Nephron (organoid): Measurements from ENCODE around the gene MED13L.
A peak's percentile ranks its signal among the peaks of the same experiment; 100 is the strongest.

ENCODE experiments used
- H3K27ac Mint-ChIP-seq, 3 experiments: 2 replicates each; pipeline ENCODE4 v1.8.0; 2020; ENCODE audit warnings: mixed read lengths in 3 of 3, mild to moderate bottlenecking in 2 of 3, moderate library complexity in 1 of 3
- H3K27me3 Mint-ChIP-seq: 2 replicates; pipeline ENCODE4 v1.8.0; 2021; ENCODE audit warnings: low read depth, mild to moderate bottlenecking, moderate library complexity, mixed read lengths
- H3K36me3 Mint-ChIP-seq: 2 replicates; pipeline ENCODE4 v1.8.0; 2020; ENCODE audit warnings: low read depth, mixed read lengths
- H3K4me1 Mint-ChIP-seq: 2 replicates; pipeline ENCODE4 v1.8.0; 2020; ENCODE audit warnings: mixed read lengths
- H3K4me3 Mint-ChIP-seq, 3 experiments: 2 replicates each; pipeline ENCODE4 v1.8.0; 2020; ENCODE audit warnings: mild to moderate bottlenecking in 3 of 3, mixed read lengths in 3 of 3, moderate library complexity in 2 of 3
- H3K9me3 Mint-ChIP-seq: 2 replicates; pipeline ENCODE4 v1.8.0; 2020; ENCODE audit warnings: mixed read lengths
- CTCF ChIP-seq, 3 experiments: fragments of 200-600 bp; sonication (generic); IDR thresholded peaks; one replicate each; pipeline ENCODE4 v1.5.0; 2021; ENCODE audit warnings: antibody characterized with exemption in 3 of 3; ENCODE audit not compliant: unreplicated experiment in 3 of 3

Gene MED13L

GRCh38 chr12:116209503-116209902, 68.0 kb downstream of the MED13L start:
- Mint-ChIP-seq H3K9me3 (no peaks in the 10 kb centered on the region), H3K4me1 (peaks cover 33% of the 10 kb centered on the region), H3K27ac (no peak overlapping the region), H3K27me3 (no peaks in the 10 kb centered on the region), H3K36me3 (no peaks in the 10 kb centered on the region), H3K4me3 (no peak overlapping the region)
- TF ChIP-seq CTCF (IDR thresholded peaks at IDR 0.05; ENCODE audit: unreplicated experiment in 3 of 3) = no peak

DNA sequence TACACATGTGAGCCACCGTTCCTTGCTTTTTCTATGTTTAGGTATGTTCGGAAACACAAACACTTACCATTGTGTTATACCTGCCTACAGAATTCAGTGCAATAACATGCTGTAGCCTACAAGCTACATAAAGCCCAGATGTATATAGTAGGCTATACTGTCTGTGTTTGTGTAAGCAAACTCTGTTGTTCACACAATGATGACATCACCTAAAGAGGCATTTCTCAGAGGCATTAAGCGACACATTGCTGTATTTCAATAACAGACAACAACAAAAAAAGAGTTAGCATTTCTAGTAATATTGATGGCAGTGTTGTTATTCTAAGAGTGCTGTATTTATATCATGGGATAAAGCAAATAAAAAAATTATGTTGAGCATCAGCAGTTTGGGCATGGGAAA, 70.2 kb downstream of the MED13L start:
- Mint-ChIP-seq H3K27ac (no peak overlapping the region), H3K4me3 (no peak overlapping the region), H3K4me1 (peaks cover 34% of the 10 kb centered on the region), H3K36me3 (no peaks in the 10 kb centered on the region), H3K9me3 (no peaks in the 10 kb centered on the region), H3K27me3 (no peaks in the 10 kb centered on the region)
- no peak for TF ChIP-seq CTCF (IDR thresholded peaks at IDR 0.05; ENCODE audit: unreplicated experiment in 3 of 3)

GRCh38 chr12:116206828-116207227, 70.7 kb downstream of the MED13L start:
- H3K27ac Mint-ChIP-seq = no peak overlapping the region
- peaks cover 35% of the 10 kb centered on the region for H3K4me1 Mint-ChIP-seq
- H3K9me3 Mint-ChIP-seq = no peaks in the 10 kb centered on the region
- H3K27me3 Mint-ChIP-seq = no peaks in the 10 kb centered on the region
- no peak for TF ChIP-seq CTCF (IDR thresholded peaks at IDR 0.05; ENCODE audit: unreplicated experiment in 3 of 3)
- no peaks in the 10 kb centered on the region for H3K36me3 Mint-ChIP-seq
- no peak overlapping the region for H3K4me3 Mint-ChIP-seq

- no peaks in the 10 kb centered on the region for H3K27me3 Mint-ChIP-seq
- H3K36me3 Mint-ChIP-seq = no peaks in the 10 kb centered on the region
- H3K27ac Mint-ChIP-seq = no peak overlapping the region
- no peak overlapping the region for H3K4me3 Mint-ChIP-seq
- H3K9me3 Mint-ChIP-seq = no peaks in the 10 kb centered on the region
- no peak for TF ChIP-seq CTCF (IDR thresholded peaks at IDR 0.05; ENCODE audit: unreplicated experiment in 3 of 3)
- peaks cover 47% of the 10 kb centered on the region for H3K4me1 Mint-ChIP-seq
Measured at GRCh38 chr12:116204785-116205184, 72.7 kb downstream of the MED13L start.

DNA sequence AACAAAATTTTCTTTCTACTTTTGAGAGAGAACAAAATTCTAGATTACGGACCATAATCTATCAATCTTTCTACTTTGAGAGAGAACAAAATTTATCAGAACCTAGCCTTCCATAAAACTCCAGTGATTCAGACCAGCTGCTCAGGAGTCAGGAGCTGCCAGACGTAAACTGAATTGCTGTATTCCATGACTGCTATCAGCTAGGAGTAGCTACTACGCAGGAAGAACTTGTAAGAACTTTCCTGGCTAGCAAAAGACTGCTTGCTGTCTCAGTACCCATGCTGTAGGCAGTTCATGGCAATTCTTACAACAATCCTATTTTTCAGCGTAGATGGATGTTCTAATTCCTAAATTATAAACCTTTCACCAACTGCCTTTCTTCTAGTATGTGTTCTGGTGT, 73.3 kb downstream of the MED13L start:
- no peak overlapping the region for H3K27ac Mint-ChIP-seq
- no peak overlapping the region for H3K4me3 Mint-ChIP-seq
- no peak for TF ChIP-seq CTCF (IDR thresholded peaks at IDR 0.05; ENCODE audit: unreplicated experiment in 3 of 3)
- no peaks in the 10 kb centered on the region for H3K36me3 Mint-ChIP-seq
- H3K4me1 Mint-ChIP-seq = peaks cover 45% of the 10 kb centered on the region
- no peaks in the 10 kb centered on the region for H3K9me3 Mint-ChIP-seq
- H3K27me3 Mint-ChIP-seq = no peaks in the 10 kb centered on the region

DNA sequence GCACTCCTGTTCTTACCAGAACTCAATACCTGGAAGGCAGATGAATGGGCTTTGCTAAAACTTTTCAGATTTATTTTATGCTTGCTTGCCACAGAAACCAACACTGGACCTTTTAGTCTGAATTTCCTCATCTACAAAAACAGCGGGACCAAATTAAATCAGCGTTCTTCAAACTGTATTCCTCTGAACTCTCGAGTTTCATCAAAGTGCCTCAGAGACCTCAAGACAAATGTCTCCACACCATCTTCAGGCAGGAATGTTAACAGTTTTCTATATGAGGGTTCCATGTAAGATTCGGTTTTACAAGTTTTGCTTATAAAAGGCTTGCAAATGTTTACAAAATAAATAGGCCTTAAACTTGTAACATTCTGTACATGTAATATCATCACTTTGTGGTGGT, 74.6 kb downstream of the MED13L start:
- peaks cover 57% of the 10 kb centered on the region for H3K4me1 Mint-ChIP-seq
- no peaks in the 10 kb centered on the region for H3K27me3 Mint-ChIP-seq
- no peaks in the 10 kb centered on the region for H3K9me3 Mint-ChIP-seq
- no peaks in the 10 kb centered on the region for H3K36me3 Mint-ChIP-seq
- H3K27ac Mint-ChIP-seq = peak overlapping the region; percentile 5 to 42 (median 18)
- H3K4me3 Mint-ChIP-seq = no peak overlapping the region
- TF ChIP-seq CTCF (IDR thresholded peaks at IDR 0.05; ENCODE audit: unreplicated experiment in 3 of 3) = peak in 1 of 3 experiments; percentile 9
